CD14-positive monocyte (primary cell): Measurements from ENCODE around the gene DACT3. TPM values are rescaled to one million over a fixed set of nuclear protein-coding genes. Genes with fewer than 3 reads are reported as not detected.

Experiments
- DNase-seq, 3 donors: peaks; one replicate each; pipeline ENCODE4 v3.0.0-alpha.2; 2011 to 2022
- H2AFZ ChIP-seq: 2 replicates; pipeline ENCODE4 v1.6.0; 2012; ENCODE audit warnings: mild to moderate bottlenecking, low read depth, low read length, inconsistent platforms; ENCODE audit not compliant: insufficient read depth, poor library complexity, severe bottlenecking
- H3K27ac ChIP-seq, 2 donors: 1 replicate in 1 of 2; 2 replicates in 1 of 2; pipeline ENCODE4 v1.5.1; 2012 to 2013; ENCODE audit warnings: low read length in 2 of 2, control low read depth in 1 of 2, inconsistent platforms in 1 of 2, low read depth in 1 of 2, mild to moderate bottlenecking in 1 of 2
- H3K27me3 ChIP-seq, 2 donors: one replicate each; pipeline versions ENCODE4 v1.6.0 to v1.6.1; 2011 to 2013; ENCODE audit warnings: low read length in 2 of 2; ENCODE audit not compliant: control insufficient read depth in 2 of 2, insufficient read depth in 2 of 2
- H3K36me3 ChIP-seq, 2 donors: replicated peaks in 1 of 2; 1 replicate in 1 of 2; 2 replicates in 1 of 2; pipeline versions ENCODE4 v1.5.1 to v1.6.1; 2012 to 2013; ENCODE audit warnings: low read length in 2 of 2, control low read depth in 1 of 2, inconsistent platforms in 1 of 2, mild to moderate bottlenecking in 1 of 2; ENCODE audit not compliant: insufficient read depth in 2 of 2, control insufficient read depth in 1 of 2
- H3K4me1 ChIP-seq, 2 donors: 1 replicate in 1 of 2; 2 replicates in 1 of 2; pipeline versions ENCODE4 v1.5.1 to v1.6.1; 2012 to 2013; ENCODE audit warnings: low read length in 2 of 2, control low read depth in 1 of 2, inconsistent platforms in 1 of 2, mild to moderate bottlenecking in 1 of 2, moderate library complexity in 1 of 2; ENCODE audit not compliant: insufficient read depth in 2 of 2, control insufficient read depth in 1 of 2
- H3K4me2 ChIP-seq: replicated peaks from 2 replicates; pipeline ENCODE3; 2012; ENCODE audit warnings: low read length, moderate library complexity, mild to moderate bottlenecking; ENCODE audit not compliant: poor library complexity, severe bottlenecking; ENCODE audit errors: extremely low read depth
- H3K4me3 ChIP-seq, 3 experiments: fragments of 200-600 bp in 1 of 3; sonication (generic) in 1 of 3; replicated peaks in 1 of 3; 1 replicate in 2 of 3; 2 replicates in 1 of 3; pipeline ENCODE4 v1.5.1; 2011 to 2013; ENCODE audit warnings: low read length in 3 of 3, mild to moderate bottlenecking in 3 of 3, control low read depth in 2 of 3, low read depth in 2 of 3, inconsistent platforms in 1 of 3, moderate library complexity in 1 of 3
- H3K79me2 ChIP-seq: 2 replicates; pipeline ENCODE4 v1.6.0; 2012; ENCODE audit warnings: mild to moderate bottlenecking, control low read depth, inconsistent platforms, low read length, moderate library complexity; ENCODE audit not compliant: insufficient read depth
- H3K9ac ChIP-seq: 2 replicates; pipeline ENCODE4 v1.6.0; 2017; ENCODE audit warnings: low read length, mild to moderate bottlenecking; ENCODE audit not compliant: insufficient read depth, poor library complexity, severe bottlenecking
- H3K9me3 ChIP-seq, 2 donors: replicated peaks in 1 of 2; 1 replicate in 1 of 2; 2 replicates in 1 of 2; pipeline versions ENCODE4 v1.5.1 to v1.6.1; 2012 to 2013; ENCODE audit warnings: low read length in 2 of 2, control low read depth in 1 of 2; ENCODE audit not compliant: control insufficient read depth in 1 of 2, insufficient read depth in 1 of 2
- H4K20me1 ChIP-seq: 2 replicates; pipeline ENCODE4 v1.6.0; 2012; ENCODE audit warnings: mild to moderate bottlenecking, low read length, control low read depth, moderate library complexity; ENCODE audit not compliant: insufficient read depth
- H3K27ac Mint-ChIP-seq, 7 donors: one replicate each; pipeline ENCODE4 v1.8.0; 2020; ENCODE audit warnings: mild to moderate bottlenecking in 7 of 7, mixed read lengths in 7 of 7, moderate library complexity in 6 of 7, inconsistent platforms in 2 of 7
- H3K27me3 Mint-ChIP-seq, 3 donors: one replicate each; pipeline ENCODE4 v1.8.0; 2021 to 2022; ENCODE audit warnings: low read depth in 3 of 3, mild to moderate bottlenecking in 3 of 3, mixed read lengths in 3 of 3, moderate library complexity in 3 of 3, inconsistent platforms in 1 of 3
- H3K36me3 Mint-ChIP-seq, 2 donors: one replicate each; pipeline ENCODE4 v1.8.0; 2020; ENCODE audit warnings: mixed read lengths in 2 of 2, inconsistent platforms in 1 of 2, mild to moderate bottlenecking in 1 of 2
- H3K4me1 Mint-ChIP-seq: one replicate; pipeline ENCODE4 v1.8.0; 2020; ENCODE audit warnings: mild to moderate bottlenecking, mixed read lengths
- H3K4me3 Mint-ChIP-seq, 2 donors: one replicate each; pipeline ENCODE4 v1.8.0; 2020; ENCODE audit warnings: mild to moderate bottlenecking in 2 of 2, mixed read lengths in 2 of 2, moderate library complexity in 1 of 2
- H3K9me3 Mint-ChIP-seq, 7 donors: one replicate each; pipeline ENCODE4 v1.8.0; 2020 to 2022; ENCODE audit warnings: mixed read lengths in 7 of 7, mild to moderate bottlenecking in 6 of 7, moderate library complexity in 6 of 7, inconsistent platforms in 2 of 7
- WGBS: methylation state at CpG from one replicate; pipeline ENCODE4 v1.1.5; 2013; ENCODE audit warnings: missing lambda C conversion rate; ENCODE audit not compliant: insufficient coverage; 5-methylcytosine and 5-hydroxymethylcytosine counted together
- intact Hi-C, 2 donors: fragments of 100-400 bp; cut with micrococcal nuclease; formaldehyde crosslinking; loops; one replicate each; pipeline versions ENCODE4 v1.15.0 to v1.15.1; 2023
- polyA plus RNA-seq, 3 donors: library from polyadenylated mRNA; depleted of rRNA in 1 of 3; unstranded in 2 of 3; stranded (reverse) in 1 of 3; fragments of 300-500 nt in 2 of 3; fragments of >200 nt in 1 of 3; fragmentation: Illumina TruSeq in 2 of 3; gene quantifications; 1 replicate in 2 of 3; 2 replicates in 1 of 3; pipeline ENCODE4 v1.2.3, GENCODE V29; 2012 to 2021
- TF ChIP-seq, protein P1 (sequence below): fragments of 200-600 bp; IDR thresholded peaks from one replicate; pipeline ENCODE4 v1.8.0; 2022; ENCODE audit warnings: antibody characterized with exemption, mild to moderate bottlenecking

DACT3 gene
- polyA plus RNA-seq, 3 donors: 0.05 to 0.23 (median 0.09) TPM

DNA sequence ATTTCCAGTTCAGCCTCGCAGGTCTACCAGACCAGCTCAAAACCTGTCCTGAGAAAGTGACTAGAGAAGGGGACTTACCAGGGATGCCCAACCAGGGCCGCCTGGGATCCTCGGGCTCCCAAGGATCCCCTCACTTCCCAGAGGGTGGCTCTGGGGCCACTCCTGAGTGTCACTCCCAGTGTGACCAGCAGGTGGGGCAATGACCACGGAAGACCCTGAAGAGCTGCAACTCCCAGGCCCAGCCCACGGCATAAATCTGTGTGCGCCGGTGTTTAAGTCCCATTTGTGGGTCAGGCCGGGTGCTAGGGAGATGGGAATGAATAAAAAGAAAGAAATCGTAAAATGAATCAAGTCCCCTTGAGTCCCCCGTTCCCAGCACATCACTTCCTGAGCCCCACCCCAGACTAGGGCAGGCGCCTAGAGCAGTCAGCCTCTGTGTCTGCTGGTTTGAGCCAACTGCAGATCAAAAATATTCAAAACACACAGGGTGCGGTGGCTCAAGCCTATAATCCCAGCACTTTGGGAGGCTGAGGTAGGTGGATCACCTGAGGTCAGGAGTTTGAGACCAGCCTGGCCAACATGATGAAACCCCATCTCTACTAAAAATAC, 46.8 kb downstream of the DACT3 start:
- Mint-ChIP-seq H3K27me3 (peaks cover 28 to 48% (median 39%) of the 10 kb centered on the region in 3 donors), H3K27ac (peak overlapping the region in 1 of 7 donors; percentile 47), H3K36me3 (peaks cover 18 to 24% of the 10 kb centered on the region in 2 donors), H3K4me1 (peaks cover 50% of the 10 kb centered on the region), H3K9me3 (peaks cover 0 to 3% (median 0%) of the 10 kb centered on the region in 7 donors), H3K4me3 (peak overlapping the region in 1 of 2 donors; percentile 65)
- 0% methylated on average over 3 of the region's 12 CpGs for WGBS
- TF ChIP-seq, protein P1, sequence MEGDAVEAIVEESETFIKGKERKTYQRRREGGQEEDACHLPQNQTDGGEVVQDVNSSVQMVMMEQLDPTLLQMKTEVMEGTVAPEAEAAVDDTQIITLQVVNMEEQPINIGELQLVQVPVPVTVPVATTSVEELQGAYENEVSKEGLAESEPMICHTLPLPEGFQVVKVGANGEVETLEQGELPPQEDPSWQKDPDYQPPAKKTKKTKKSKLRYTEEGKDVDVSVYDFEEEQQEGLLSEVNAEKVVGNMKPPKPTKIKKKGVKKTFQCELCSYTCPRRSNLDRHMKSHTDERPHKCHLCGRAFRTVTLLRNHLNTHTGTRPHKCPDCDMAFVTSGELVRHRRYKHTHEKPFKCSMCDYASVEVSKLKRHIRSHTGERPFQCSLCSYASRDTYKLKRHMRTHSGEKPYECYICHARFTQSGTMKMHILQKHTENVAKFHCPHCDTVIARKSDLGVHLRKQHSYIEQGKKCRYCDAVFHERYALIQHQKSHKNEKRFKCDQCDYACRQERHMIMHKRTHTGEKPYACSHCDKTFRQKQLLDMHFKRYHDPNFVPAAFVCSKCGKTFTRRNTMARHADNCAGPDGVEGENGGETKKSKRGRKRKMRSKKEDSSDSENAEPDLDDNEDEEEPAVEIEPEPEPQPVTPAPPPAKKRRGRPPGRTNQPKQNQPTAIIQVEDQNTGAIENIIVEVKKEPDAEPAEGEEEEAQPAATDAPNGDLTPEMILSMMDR: peak; percentile 89
- Histone ChIP-seq H3K27ac (no peak overlapping the region), H3K36me3 (peaks cover 10% of the 10 kb centered on the region in 2 donors), H3K9me3 (no peaks in the 10 kb centered on the region), H2AFZ (no peak overlapping the region), H3K79me2 (no peaks in the 10 kb centered on the region), H3K4me2 (no peak overlapping the region), H3K9ac (no peak overlapping the region), H3K4me3 (no peak overlapping the region), H4K20me1 (peaks cover 14% of the 10 kb centered on the region), H3K27me3 (peaks cover 0 to 24% of the 10 kb centered on the region in 2 donors), H3K4me1 (peaks cover 49 to 50% of the 10 kb centered on the region in 2 donors)
- intact Hi-C loops: loop anchor here (1.0 to 10.0 kb wide), 3 partner anchors 48 to 101 kb away; partner anchors contain the start of genes DACT3 (in 1 of the 2) and PRKD2 (in 1 of the 2)
- peak; percentile 73 to 81 (median 76) for DNase-seq

DNA sequence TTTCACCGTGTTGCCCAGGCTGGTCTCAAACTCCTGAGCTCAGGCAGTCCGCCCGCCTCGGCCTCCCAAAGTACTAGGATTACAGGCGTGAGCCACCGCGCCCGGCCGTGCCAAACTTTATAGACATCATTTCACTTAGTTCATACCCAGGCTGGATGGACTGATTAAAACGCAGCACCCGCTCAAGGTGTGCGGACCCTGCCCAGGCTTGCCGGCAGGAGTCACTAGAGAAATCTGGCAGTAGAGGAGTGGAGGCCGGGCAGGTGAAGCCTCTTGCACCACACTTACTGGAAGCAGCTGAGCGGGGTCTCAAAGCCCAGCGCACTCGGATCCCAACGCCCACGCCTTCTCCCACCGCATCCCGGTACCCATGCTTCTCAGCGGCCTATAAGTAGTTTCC, 47.5 kb downstream of the DACT3 start:
- TF ChIP-seq, protein P1: no peak
- DNase-seq: no peak
- no peak overlapping the region for H3K4me2 ChIP-seq
- H3K9me3 ChIP-seq: no peaks in the 10 kb centered on the region
- peaks cover 17% of the 10 kb centered on the region in 2 donors for H3K36me3 ChIP-seq
- no peaks in the 10 kb centered on the region for H3K79me2 ChIP-seq
- peaks cover 45% of the 10 kb centered on the region for H3K4me1 Mint-ChIP-seq
- H3K4me3 Mint-ChIP-seq: peak overlapping the region in 1 of 2 donors; percentile 65
- H3K27me3 Mint-ChIP-seq: peaks cover 28 to 48% (median 42%) of the 10 kb centered on the region in 3 donors
- no peak overlapping the region for H2AFZ ChIP-seq
- no peak overlapping the region for H3K27ac ChIP-seq
- no peak overlapping the region for H3K27ac Mint-ChIP-seq
- H3K9ac ChIP-seq: no peak overlapping the region
- 94% methylated on average over 11 of the region's 22 CpGs for WGBS
- intact Hi-C loops: loop anchor here in 1 of 2 donors (5.0 to 10.0 kb wide), 2 partner anchors 49 to 101 kb away; partner anchors contain the start of genes DACT3 and PRKD2
- peaks cover 0 to 3% (median 0%) of the 10 kb centered on the region in 7 donors for H3K9me3 Mint-ChIP-seq
- peaks cover 42 to 43% of the 10 kb centered on the region in 2 donors for H3K4me1 ChIP-seq
- H4K20me1 ChIP-seq: peaks cover 19% of the 10 kb centered on the region
- peaks cover 0 to 24% of the 10 kb centered on the region in 2 donors for H3K27me3 ChIP-seq
- peaks cover 25 to 31% of the 10 kb centered on the region in 2 donors for H3K36me3 Mint-ChIP-seq
- H3K4me3 ChIP-seq: no peak overlapping the region
